Glomerular visceral epithelial cell (primary cell): ENCODE results near the gene GLG1.

ENCODE experiments used
- DNase-seq: peaks from one replicate; pipeline ENCODE4 v3.0.0-alpha.2; 2016; ENCODE audit errors: extremely low spot score

Gene GLG1

DNA sequence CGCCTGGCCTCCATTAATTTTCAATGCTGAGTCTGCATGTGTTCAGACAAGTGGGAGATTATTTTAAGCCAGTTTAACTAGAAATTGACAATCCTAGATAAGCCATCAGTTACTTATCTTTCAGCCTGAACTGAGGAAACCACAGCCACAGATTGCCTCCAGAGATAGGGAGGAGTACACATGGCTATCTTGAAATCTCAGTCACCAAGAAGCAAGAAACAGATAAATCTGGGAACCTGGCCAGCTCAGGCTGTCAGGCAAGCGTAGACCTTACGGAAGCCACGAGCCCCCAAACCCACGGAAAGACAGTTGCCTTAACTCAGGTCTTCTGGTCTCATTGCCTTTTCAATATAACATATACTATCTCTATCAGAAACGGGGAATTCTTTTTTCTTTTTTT is 2.0 kb upstream of the GLG1 start:
- DNase-seq, result no peak

DNA sequence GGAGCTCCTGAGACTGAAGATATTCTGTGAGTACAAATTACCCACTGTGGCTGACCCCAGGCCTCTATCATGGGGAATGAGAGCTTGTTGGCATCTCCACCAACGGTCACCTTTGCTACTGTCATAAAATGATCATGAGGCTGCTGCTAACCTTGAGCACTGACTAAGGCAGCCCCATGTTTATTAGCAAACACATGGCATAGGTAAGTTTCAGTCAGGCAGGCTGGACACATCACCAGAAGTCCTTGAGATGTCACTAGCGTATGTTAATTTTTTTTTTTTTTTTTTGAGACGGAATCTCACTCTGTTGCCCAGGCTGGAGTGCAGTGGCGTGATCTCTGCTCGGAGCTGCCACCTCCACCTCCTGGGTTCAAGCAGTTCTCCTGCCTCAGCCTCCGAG is 1.5 kb upstream of the GLG1 start:
- no peak for DNase-seq

DNA sequence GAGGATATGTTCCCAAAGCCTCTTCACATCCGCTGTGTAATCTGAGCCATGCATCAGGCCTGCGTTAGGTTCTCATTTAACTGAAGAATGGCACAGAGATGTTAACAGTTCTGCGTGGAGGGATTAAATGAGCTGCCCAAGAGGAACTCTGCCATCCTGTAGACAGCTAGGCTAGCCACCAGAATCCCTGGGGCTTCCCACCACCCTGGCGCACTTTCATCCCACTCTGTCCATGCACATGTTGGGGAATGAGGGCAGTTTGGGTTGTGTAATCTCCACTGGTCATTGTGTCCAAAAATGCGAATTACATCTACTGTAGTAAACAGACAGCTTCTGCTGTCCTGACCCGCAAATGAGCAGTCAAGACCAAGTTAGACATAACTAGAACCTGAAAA is 1.0 kb upstream of the GLG1 start:
- DNase-seq, result no peak

DNA sequence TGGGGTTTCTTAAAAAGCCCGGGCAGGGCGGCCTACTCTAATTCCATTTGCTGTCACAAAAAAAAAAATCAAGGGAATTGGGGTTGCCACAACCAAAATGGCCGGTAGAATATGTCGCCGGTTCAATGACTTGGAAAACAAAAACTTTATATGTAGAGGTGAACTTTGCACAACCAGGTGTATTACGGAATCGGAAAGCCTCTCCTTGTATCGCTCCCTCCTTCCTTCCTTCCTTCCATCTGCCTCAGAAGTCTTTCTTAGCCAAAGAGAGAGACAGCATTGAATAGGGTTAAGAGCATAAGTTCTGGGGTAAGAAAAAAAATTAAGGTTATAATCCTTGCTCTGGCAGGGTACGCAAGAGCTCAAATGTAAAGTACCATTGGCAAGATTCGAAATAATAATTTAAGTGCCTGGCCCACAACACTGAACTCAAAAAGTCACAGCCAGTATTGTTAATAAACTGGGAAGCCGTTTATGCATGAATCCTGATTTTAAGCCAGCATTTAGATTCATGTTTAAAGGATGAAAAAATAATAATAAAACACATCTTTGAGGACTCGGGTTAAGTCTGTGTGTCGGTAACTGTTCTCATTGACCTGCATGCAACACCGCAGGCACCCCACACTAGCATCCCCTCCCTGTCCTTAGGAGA is 522 bp upstream of the GLG1 start:
- DNase-seq, result no peak

DNA sequence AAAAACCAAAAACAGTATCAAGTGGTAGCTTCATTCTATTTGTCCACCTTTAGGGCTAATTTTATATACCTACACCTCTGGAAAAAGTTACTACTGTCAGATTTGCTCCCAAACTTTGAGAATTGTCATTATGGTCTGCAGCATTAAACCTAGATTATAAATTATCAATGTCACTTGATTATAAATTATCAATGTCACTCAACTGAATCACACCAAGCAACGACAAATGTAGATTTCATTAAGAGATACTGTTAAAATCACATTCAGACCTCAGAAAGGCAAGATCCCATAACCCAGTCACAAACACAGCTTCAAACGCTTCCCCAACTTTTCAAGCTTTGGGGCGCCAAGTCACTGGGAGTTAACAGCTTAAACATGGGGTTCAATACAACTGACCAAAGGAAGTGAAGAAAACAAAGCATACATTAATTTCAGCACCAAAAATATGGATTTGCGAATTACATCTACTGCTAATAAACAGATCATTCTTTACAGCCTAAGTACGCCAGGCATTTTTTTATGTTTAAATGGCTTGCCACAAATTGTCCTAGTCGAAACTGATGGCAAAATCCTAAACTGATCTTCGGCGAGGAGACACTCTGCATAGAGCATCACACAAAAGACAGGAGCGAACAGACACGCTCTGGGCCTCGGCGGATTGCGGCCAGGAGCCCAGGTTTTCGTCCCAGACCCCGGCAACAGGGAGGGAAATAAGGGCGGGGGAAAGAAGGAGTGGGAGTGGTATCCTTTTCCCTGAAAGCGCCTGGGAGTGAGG is 981 bp downstream of the GLG1 start:
- DNase-seq, result no peak

DNA sequence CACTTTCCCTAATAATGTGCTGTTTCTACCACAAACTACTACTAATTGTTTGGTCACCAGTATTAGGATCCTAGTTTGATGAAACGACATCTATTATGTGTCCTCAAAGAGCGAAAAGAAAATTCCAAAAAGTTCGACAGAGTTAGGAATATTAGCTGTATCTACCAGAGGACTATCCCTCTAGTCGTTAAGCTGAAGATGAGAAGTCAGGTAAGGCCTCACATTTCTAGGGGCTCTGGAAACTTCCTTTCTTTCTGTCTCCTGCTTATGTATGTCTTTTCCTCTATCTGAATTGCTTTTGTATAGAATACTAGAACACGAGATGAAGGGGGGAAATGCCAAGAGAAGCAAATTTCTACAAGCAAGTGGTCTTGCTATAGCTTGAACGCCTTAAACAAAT is 1.6 kb downstream of the GLG1 start:
- DNase-seq, result no peak

DNA sequence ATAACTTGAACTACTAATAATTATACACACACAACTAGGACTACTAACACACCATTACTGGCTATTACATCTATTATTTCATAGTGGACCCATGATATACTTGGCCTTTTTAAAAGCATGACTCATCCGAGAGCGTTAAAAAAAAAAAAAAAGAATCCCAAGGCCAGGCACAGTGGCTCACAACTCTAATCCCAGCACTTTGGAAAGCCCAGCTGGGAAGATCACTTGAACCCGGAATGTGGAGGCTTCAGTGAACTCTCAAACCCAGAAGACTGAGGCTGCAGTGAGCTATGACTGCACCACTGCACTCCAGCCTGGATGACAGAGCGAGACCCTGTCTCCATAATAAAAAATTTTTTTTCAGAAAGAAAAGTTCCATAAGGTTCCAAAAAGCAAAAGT is 3.1 kb downstream of the GLG1 start:
- DNase-seq, result no peak

DNA sequence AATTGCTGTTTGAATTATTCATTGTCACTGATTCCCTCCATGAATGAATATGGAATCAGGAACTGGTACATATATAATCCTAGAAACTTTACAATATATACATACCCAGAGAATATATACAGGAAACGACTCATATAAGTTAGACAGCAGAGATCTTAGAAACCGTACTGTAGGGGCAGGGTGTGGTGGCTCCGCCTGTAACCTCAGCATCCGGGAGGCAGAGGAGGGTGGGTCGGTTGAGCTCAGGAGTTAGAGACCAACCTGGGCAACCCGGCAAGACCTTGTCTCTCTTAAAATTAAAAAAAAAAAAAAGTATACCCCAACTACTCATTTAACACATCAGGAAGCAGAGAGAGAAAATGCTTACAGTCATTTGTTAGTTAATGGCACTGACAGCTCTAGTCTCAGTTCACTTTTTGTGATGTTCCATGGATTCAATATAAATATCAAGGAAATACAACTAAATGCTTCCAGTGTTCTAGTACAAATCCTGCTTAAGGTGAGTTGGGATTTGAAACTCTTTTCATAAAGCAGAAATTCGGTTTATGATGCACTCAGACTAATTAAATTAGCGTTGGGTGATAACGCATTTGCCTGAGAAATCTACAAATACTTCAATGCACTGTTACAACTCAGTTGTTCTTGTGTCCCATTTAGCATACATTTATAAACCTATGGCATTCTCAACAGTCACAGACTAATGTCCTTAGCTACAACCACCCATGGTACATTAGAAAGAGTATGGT is 5.6 kb downstream of the GLG1 start:
- no peak for DNase-seq

DNA sequence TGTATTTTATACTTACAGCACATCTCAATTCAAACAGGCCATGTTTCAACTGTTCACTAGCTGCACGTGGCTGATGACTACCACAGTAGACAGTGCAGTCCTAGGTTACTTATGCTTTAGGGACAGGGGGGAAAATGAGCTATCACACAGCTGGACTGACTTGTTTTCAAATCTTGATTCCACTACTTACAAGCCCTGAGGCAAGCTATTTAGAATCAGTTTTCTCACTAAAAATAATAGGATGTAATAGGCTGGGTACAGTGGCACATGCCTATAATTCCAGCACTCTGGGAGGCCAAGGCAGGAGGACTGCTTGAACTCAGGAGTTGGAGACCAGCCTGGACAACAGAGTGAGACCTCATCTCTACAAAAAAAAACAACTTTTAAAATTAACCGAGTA is 10.3 kb downstream of the GLG1 start:
- no peak for DNase-seq

DNA sequence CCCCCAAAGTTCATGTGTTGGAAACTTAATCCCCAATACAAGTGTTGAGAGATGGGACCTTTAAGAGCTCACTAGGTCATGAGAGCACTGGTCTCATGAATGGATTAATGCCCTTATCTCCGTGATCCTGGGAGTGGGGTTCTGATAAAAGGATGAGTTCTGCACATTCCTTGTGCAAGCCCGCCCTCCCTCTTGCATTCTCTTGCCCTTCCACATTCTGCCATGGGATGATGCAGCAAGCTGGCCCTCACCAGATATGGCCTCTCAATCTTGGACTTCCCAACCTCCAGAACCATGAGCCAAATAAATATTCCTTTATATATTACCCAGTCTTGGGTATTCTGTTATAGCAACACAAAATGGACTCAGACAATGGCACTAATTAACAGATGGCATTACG is 14.1 kb downstream of the GLG1 start:
- no peak for DNase-seq

DNA sequence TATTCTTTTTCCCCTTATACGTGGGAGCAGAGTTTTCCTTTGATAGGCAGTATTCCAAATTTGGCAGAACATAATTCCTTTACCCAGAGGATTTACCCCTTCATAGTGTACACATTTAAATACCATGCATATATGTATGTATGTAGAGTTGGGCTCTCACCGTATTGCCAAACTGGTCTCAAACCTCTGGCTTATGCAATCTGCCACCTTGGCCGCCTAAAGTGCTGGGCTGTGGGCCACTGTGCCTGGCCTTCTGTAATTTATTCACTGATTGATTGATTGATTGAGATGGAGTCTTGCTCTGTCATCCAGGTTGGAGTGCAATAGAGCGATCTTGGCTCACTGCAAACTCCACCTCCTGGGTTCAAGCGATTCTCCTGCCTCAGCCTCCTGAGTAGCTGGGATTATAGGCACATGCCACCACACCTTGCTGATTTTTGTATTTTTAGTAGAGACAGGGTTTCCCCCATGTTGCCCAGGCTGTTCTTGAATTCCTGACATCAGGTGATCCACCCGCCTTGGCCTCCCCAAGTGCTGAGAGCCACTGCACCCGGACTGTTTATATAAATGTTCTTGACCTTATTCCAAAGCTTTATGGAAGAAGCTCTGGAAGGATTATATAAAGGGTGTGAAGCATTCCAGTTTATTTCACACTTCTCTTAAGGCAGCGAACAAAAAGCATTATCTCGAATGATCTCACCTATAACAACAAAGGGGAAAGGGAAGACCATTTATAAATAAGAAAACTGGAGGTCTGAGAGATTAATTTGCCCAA is 14.9 kb downstream of the GLG1 start:
- no peak for DNase-seq

DNA sequence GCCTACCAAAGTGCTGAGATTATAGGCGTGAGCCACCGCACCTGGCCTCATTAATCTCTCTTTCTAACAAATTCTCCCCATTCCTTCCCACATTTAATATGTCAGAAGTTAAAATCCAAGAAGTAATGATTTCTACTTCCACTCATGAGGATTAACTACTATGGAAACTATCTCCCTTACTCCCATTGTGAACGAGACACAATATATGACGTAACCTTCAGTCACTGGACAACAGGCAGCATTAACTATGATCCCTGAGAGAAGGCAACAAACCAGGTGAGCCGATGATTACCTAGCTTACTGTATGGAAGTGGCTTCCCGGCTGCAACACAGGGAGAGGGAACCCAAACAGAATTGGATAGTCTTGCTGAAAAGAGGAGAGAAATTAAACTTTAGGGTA is 20.0 kb downstream of the GLG1 start:
- DNase-seq, result no peak

DNA sequence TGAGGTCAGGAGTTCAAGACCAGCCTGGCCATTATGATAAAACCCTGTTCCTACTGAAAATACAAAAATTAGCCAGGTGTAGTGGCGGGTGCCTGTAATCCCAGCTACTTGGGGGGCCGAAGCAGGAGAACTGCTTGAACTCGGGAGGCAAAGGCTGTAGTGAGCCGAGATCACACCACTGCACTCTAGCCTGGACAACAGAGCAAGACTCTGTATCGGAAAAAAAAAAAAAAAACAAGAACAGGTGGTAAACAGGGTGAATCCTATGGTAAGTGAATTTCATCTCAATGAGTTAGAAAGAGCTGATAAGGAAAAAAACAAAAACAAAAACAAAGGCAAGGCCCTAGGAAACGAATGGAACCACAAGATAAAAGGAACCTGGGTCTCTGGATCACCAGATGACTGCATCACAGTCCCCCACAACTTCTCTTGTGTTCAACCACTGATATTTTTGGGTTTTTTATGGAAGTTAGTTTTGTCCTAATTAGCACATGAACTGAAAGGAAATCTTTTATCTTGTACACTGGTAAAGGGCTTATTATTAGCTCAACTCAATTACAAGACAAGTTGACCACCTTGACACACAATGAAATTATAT is 21.0 kb downstream of the GLG1 start:
- DNase-seq, result no peak

DNA sequence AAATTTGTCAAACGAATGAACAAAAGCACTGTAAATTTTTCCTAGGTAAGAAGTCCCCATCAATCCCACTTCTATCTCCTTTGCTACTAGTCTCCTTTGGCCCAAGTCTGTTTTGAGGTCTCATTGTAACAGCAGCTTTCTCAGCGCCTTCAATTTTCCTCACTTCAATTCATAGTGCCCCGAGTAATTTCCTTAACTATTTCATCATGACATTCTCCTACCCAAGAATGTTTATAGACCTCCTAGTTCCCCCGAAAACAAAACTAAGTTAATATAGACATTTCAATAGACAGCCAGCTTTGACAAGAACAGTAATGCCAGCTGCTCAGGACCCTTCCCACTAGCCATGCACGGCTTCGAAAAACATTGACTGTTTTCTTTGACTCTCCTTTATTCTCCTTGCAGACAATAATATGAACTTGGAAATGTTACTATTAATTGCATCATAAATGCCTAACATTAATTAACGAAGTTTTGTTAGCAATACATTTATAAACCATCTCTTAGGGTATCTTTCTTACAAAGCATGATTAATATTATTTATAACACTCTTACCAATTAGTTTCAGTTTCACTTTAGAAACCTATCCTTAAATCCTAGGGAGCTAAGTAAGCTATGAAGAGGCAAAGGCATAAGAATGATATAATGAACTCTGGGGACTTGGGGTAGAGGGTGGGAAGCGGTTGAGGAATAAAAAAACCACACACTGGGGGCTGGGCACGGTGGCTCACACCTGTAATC is 22.8 kb downstream of the GLG1 start:
- no peak for DNase-seq

DNA sequence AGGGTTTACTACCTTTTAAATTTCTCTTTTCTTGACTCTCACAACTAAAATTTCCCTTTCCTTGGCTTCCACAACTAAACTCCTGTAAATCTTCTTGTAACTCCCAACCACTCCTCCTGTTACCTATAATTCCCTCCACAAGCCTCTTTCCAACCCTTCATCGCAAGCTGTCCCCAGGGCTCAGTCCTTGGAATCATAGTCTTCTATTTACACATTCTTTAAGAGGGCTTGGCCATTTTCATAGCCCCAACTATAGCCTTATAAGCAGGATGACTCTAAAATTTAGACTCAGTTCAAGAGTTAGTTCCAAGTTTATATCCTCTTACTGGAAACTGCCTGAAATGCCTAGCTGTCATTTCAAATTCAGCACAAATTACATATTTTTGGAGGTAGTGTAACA is 23.9 kb downstream of the GLG1 start:
- DNase-seq, result no peak

DNA sequence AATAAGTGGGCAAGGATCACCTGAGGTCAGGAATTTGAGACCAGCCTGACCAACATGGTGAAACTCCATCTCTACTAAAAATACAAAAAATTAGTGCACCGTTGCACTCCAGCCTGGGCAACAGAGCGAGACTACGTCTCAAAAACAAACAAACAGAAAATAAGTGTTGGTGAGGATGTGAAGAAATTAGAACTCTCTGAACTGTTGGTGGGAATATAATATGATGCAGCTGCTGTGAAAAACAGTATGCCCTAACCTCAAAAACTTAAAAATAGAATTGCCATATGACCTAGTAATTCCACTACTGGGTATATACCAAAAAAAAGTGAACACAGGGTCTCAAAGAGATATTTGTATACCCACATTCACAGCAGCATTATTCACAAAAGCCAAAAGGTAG is 26.1 kb downstream of the GLG1 start:
- no peak for DNase-seq

DNA sequence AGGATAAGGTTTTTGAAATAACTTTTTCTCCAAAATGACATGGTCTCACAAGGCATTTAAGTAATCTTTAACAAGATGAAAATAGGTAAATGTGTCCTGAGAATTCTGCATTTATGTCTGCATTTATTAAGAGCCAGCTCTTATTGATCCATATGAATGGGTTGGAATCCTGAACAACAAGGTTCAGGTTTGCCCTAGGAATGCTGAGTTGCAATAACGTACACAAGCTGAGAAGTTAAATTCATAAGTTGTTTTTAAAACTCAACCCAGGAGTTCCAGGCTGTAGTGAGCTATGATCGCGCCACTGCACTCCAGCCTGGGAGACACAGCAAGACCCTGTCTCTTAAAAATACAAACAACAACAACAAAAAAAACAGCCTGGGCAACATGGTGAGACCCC is 28.1 kb downstream of the GLG1 start:
- DNase-seq, result no peak

DNA sequence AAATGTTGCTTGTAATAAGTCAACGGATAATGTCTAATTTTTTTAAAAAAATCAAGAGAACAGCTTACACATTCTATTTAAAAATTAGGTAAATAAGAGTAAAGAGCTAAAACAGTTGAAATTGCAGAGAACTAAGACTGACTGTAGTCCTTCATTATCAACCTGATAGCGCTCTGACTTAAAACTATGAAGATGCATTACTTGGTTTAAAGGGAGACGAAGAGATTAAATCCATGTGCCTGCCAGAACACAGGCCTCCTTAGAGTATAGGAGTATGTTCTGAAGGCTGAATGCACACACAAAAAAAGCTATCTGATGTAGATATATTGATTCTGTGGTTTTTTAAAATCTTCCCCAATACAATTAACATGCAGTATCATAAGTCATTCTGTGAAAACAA is 28.5 kb downstream of the GLG1 start:
- no peak for DNase-seq

DNA sequence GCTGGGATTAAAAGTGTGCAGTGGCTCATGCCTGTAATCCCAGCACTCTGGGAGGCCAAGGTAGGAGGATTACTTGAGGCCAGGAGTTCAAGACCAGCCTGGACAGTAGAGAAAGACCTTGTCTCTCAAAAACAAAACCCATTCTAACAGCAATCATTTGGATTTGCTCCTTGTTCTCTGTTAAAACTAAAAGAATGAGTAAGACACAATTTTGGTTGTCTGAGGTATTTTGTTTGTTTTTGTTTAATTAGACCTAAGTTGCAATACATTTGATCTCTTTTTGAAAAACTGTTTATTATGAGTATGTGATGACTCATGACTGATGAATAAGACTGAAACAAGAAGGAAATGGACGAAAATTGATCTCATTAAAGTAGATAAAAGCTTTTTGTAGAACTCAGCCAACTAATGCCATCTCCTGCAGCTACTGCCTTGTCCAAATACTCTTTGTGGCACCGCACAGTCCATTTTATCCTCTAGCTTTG is 29.0 kb downstream of the GLG1 start:
- no peak for DNase-seq

DNA sequence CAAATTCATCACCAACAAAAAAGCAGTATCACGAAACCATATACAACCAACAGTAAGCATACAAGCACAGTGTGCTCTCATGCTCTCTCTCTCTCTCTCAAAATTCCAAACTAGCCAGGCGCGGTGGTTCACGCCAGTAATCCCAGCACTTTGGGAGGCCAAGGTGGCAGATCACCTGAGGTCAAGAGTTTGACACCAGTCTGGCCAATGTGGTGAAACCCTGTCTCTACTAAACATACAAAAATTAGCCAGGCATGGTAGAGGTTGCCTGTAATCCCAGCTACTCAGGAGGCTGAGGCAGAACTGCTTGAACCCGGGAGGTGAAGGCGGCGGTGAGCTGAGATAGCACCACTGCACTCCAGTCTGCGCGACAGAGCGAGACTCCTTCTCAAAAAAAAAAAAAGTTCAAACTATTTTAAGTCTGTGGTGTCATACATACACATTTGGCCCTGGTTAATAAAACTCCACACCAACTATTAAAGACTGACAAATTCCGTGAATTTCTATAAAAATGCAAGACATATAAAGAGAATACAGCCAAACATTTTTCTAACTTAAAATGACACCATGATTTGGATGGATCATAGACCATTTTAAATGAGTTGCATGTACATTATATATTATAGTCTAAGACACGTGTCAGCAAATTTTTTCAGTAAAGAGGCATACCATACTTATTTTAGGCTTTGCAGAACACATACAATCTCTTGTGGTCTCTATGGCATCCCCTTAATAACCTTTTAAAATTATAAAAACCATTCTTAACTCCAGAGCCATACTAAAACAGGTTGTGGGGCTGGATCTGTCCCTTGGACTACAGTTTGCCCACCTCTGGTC is 30.9 kb downstream of the GLG1 start:
- DNase-seq, result peak; percentile 15
